RKO (cell line): ENCODE measurements around the gene GPR61.

ENCODE experiments used
- DNase-seq: peaks from one replicate; pipeline ENCODE4 v3.0.0-alpha.2; 2016; ENCODE audit warnings: low spot score

The GPR61 gene

GRCh38 chr1:109539676-109540075 lies at the start of gene GPR61:
Gene GPR61, plus strand, starts transcription at chr1:109539872. Its CDS starts 3,151 bp downstream, at chr1:109543023.
- no peak for DNase-seq

- peak; percentile 68 for DNase-seq
Measured at GRCh38 chr1:109490029-109490933, 49.4 kb upstream of the GPR61 start.

- DNase-seq = no peak
Measured at GRCh38 chr1:109490934-109491302, 48.8 kb upstream of the GPR61 start.

- no peak for DNase-seq
Measured at GRCh38 chr1:109491372-109491771, 48.3 kb upstream of the GPR61 start.

- DNase-seq = peak; percentile 38
Measured at GRCh38 chr1:109492779-109493178, 46.9 kb upstream of the GPR61 start.

GRCh38 chr1:109493227-109493626 lies 46.4 kb upstream of the GPR61 start:
- DNase-seq = no peak

- peak; percentile 86 for DNase-seq
Measured at GRCh38 chr1:109493805-109494539, 45.7 kb upstream of the GPR61 start, which contains the start of gene CYB561D1. Gene CYB561D1, plus strand, starts transcription at chr1:109494094. Its CDS starts 46 bp downstream, at chr1:109494140.

- DNase-seq = no peak
Measured at GRCh38 chr1:109495738-109496137, 43.9 kb upstream of the GPR61 start.

GRCh38 chr1:109497449-109498160 lies 42.1 kb upstream of the GPR61 start:
- no peak for DNase-seq

- DNase-seq = peak; percentile 33
Measured at GRCh38 chr1:109498161-109498801, 41.4 kb upstream of the GPR61 start.

- no peak for DNase-seq
Measured at GRCh38 chr1:109499081-109499480, 40.6 kb upstream of the GPR61 start.

- peak; percentile 48 for DNase-seq
Measured at GRCh38 chr1:109499661-109500536, 39.8 kb upstream of the GPR61 start.

GRCh38 chr1:109500941-109501381 lies 38.7 kb upstream of the GPR61 start:
- DNase-seq = no peak

GRCh38 chr1:109501644-109502363 lies 37.9 kb upstream of the GPR61 start:
- DNase-seq = no peak

GRCh38 chr1:109502364-109502851 lies 37.3 kb upstream of the GPR61 start:
- DNase-seq = no peak

GRCh38 chr1:109503935-109504334 lies 35.7 kb upstream of the GPR61 start:
- DNase-seq = no peak

GRCh38 chr1:109504974-109505373 lies 34.7 kb upstream of the GPR61 start:
- no peak for DNase-seq

GRCh38 chr1:109508001-109508872 lies 31.4 kb upstream of the GPR61 start:
- DNase-seq = no peak

- no peak for DNase-seq
Measured at GRCh38 chr1:109508873-109509175, 30.8 kb upstream of the GPR61 start.
